ENCODE measurements around the gene PNLDC1.
"Not testable (repeated sequence)": the region's sequence is repeated elsewhere in the genome, so short reads cannot be mapped to it uniquely, and the experiment has no call there.

The PNLDC1 gene

DNA sequence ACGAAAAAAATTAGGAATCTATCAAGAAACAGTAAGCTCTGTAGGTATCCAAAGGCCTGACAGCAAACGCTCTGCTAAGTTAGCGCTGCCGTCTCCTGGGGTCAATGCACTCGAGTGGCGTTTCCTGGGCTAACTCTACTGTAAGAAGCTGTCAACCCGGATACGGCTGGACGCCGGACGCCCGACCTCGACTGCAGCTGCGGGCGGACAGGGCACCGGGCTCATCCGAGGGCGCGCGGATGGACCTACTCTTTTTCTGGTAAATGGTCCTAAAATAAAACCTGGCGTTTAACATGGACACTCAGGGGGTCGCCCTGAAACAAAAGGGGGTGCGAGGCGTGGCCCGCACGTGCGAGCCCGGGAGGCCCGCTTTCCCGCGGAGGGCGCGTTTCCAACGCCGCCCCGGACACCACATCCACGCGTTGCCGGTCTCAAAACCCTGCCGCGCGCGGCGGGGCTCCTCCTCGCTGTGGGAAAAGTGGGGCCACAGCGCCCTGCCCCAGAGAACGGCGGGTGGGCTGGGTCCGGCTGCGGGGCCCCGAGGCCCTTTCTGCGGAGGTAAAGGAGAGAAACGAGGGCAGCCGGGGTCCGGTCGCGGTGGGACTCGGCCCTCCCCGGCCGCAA is 11.2 kb upstream of the PNLDC1 start:
- peak overlapping the region; percentile 93 for H3K4me3 ChIP-seq (ENCODE audit: low read depth, low read length)
- no peak for TF ChIP-seq CTCF (IDR thresholded peaks at IDR 0.05; ENCODE audit: low read depth, low read length)

DNA sequence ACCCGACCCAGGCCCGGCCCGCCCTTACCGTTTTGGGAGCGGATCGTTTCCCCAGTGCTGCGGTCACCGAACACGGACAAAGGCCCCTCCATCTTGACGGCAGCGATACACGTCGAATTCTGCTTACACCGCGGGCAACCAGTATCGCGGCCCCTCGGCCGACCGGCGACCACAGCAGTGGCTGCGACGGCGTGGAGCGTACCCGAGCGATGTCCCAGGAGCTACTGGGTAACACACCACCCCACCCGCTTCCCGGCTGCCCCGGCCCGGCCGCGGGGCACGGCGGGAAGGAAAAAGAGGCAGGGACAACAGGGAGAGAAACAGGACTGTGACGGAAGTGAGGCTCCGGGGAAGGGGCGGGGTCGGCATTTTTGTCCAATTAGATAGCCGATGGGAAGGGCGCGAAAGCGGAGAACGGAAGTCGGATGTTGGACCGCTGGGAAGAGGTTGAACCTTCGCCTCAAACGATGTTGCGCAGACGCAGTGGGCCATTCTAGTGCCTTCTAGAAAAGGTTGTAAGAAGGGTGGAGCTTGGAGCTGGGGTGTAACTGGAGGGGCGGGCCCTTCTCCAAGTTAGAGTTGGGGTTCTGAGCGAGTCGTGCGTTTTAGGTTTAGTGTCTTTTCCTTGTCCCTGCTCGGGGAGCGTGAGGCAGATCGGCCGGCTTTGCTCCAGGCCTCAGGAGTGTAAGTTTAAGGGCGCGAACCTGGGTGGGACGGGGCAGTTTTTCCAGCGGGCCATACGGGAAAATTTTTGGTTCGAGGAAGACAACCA is 10.5 kb upstream of the PNLDC1 start, which contains the start of gene TCP1:
TCP1 (minus strand) TSS at position 226 of the 772 bp plus-strand sequence; CDS start at position 92, 134 bp downstream.
- H3K4me3 ChIP-seq (ENCODE audit: low read depth, low read length) = peak within 1 kb of the TSS; percentile 93
- TF ChIP-seq CTCF (IDR thresholded peaks at IDR 0.05; ENCODE audit: low read depth, low read length) = no peak

DNA sequence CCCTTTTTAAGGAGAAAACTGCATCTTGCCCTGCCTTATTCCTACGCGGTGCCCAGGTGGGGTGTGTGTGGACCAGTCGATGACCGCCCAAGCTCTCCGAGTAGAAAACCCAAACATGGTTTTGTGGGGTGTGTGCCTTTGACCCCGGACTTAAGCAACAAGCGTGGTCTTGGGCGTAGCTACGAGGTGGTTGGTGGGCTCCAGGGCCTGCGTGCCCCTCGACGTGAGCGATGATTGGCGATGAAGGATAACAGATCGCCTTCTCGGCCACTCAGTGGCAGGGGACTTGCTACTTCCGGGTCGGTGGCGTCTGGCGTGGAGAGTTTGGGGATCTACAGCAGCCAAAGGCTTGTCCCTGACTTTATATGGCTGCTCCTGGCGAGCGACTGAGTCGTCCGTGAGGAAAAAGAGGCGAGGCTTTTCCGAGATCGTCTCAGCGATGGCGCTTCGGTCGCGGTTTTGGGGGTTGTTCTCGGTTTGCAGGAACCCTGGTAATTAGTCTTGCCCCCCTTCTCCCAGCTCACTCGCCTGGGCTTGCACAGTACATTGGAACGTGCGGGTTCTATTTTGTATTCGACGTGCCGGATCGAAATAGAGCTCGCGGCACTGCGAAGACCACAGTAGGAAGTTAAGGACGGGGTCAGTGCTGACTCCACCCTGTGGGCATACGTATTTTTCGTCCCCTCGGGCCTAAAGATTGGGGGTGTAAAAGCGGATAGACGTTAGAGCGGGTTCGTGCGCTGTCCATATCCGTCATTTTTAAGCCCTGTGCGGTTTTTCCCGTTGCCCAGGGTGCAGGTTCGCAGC is 9.7 kb upstream of the PNLDC1 start, which contains the start of gene MRPL18:
MRPL18 (plus strand) TSS at position 319 of the 807 bp plus-strand sequence; CDS start at position 440, 121 bp downstream.
- no peak for TF ChIP-seq CTCF (IDR thresholded peaks at IDR 0.05; ENCODE audit: low read depth, low read length)
- peak within 1 kb of the TSS; percentile 93 for H3K4me3 ChIP-seq (ENCODE audit: low read depth, low read length)

- TF ChIP-seq CTCF (IDR thresholded peaks at IDR 0.05; ENCODE audit: low read depth, low read length) = no peak
- peak overlapping the region; percentile 93 for H3K4me3 ChIP-seq (ENCODE audit: low read depth, low read length)
Measured at GRCh38 chr6:159790956-159791598, 9.0 kb upstream of the PNLDC1 start.

GRCh38 chr6:159794976-159795375 is 5.1 kb upstream of the PNLDC1 start:
- H3K4me3 ChIP-seq (ENCODE audit: low read depth, low read length) = not testable (repeated sequence)

DNA sequence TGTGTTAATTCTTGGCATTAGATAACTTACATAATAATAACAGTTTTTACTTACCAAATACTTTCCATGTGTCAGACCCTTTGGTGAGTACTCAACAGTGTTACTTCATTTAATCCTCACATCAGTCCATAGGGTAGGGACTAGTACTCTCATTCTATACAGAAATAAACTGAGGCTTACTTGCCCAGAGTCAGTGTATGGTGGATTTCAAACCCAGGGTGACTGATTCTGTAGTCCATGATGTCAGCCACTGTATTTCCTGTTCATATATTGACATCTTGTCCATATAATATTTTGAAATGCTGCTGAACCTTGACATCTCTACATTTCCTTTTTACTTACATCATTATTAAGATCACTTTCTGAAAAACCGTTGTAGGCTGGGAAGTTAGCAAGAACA is 2.5 kb upstream of the PNLDC1 start:
- TF ChIP-seq CTCF (IDR thresholded peaks at IDR 0.05; ENCODE audit: low read depth, low read length) = no peak
- H3K4me3 ChIP-seq (ENCODE audit: low read depth, low read length) = no peak overlapping the region

- no peak for TF ChIP-seq CTCF (IDR thresholded peaks at IDR 0.05; ENCODE audit: low read depth, low read length)
- no peak overlapping the region for H3K4me3 ChIP-seq (ENCODE audit: low read depth, low read length)
Measured at GRCh38 chr6:159801935-159802334, 1.9 kb downstream of the PNLDC1 start.

Data from WI38 (cell line).